NCI-H146 treated with DMSO at 0.1 percent for 48 hours (cell line): Measurements from ENCODE around the gene CNKSR3.

Experiments
- DNase-seq: peaks from one replicate; lab custom pipeline; 2025; ENCODE audit not compliant: unreplicated experiment; lab: John Stamatoyannopoulos, UW

Gene CNKSR3

DNA sequence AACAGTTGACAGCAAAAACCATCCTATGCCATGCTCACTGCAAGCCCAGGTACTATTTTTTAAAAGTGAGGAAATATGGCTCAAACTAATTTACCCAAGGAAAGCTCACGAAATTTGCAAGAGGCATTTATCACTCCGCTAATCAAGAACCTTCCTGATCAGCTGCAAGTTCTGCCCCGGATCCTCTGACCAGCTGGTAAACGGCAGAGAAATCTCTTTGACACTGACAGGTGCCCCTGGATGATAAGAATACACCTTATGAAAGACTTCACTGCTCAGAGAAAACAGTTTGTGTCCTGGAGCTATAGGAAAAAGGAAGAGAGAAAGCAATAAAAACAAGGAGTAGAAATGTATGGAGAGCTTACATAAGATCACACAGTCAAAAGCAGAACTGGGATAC is 6.4 kb downstream of the CNKSR3 start:
- DNase-seq: no peak

- DNase-seq: no peak
Measured at GRCh38 chr6:154503658-154504057, 6.8 kb downstream of the CNKSR3 start.

DNA sequence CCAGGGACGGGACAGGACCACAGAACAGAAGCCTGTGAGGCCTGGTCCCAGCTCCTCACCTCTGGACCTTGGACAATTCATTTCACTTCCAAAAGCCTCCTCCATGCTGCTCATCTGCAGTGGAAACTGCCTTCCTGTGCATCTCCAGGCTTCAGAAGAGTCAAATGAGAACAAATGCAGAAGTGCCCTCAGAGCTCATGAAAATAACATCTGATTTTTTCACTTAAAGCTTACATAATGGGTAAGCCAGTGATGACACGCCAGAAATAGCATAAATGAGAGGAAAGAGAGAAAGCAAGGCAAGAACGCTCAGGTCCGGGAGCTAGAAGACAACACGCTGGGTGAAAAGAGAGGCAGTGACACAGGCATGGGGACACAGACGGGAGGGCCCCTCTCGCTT is 7.9 kb downstream of the CNKSR3 start:
- DNase-seq: no peak

DNA sequence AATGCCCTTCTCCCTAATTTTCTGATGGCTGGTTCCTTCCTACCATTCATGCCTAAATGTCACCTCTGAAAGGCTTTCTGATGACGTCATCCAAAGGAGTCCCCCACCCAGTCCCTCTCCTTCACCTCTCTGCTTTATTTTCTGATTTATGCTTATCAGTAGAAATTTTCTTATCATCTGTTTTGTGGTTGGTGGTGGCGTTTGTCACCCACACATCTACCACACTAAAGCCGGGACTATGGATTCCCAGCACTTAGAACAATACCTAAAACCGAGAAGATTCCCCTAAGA is 9.0 kb downstream of the CNKSR3 start:
- DNase-seq: no peak

DNA sequence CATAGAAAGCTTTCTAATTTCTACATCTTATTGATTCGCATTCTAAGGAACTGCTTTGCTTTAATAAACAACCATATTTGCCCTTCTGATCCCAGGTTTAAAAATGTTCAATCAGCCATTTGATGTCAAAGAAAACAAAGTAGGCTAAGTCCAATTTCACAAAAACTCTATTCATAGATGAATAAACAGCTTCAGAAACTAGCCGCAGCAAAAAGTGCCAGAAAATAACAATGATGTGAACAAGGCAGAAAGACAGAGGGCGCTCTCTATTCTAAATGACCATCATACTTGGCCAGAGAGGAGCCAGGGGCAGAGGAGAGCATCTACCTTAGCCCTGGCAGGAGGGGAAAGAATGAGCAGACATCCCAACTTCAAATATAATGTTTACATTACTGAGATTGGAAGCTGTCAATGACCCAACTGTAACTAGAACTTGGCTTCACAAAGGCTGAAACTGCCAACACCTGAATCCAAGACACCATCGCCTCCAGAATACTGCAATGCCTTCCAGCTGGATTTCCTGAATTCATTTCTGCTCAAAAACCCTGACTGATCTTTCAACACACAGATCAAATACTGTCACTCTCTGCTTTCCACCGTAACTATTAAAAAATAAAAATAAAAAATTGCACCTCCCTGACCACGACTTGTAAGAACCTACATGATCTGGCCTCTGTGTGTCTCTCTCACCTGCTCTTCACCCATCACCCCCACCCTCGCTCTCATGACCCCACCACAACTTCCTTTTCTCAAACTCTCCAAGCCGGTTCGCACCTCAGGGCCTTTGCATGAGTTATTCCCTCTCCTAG is 9.5 kb downstream of the CNKSR3 start:
- DNase-seq: peak; percentile 20

DNA sequence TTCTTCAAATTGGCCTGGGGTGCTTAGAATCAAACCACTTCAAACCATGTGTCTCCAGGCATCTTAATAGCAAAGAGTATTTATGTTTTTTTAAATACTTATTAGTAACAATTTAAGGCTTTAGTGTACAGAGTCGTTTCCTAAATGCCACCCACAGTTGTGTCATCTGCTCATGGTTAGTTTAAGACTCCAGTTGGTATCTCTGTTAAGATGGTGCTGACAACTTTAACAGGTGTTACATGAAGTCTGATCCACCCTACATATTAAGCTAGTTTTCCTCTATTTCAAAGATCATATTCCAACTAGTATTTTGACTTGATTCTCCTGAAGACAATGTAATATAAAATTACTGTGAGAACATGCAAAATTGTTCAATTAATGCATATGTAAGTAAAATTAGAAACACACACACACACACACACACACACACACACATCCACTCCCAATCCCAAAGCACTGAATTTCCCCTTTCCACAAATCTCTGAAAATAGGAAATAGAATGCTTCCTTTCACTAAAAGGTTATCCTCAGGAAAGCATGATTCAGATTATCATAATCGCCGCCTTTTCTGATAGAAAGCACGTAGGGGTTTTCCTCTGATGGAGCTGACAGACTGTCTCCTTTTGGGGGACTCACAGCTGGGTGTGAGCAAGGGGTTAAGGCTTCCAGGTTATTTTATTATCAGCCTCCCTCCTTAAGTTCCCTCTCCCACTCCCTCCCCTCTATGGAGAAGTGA is 10.5 kb downstream of the CNKSR3 start:
- no peak for DNase-seq

- DNase-seq: no peak
Measured at GRCh38 chr6:154498340-154498934, 12.0 kb downstream of the CNKSR3 start.

GRCh38 chr6:154496793-154497517 is 13.5 kb downstream of the CNKSR3 start:
- no peak for DNase-seq

- no peak for DNase-seq
Measured at GRCh38 chr6:154496186-154496585, 14.3 kb downstream of the CNKSR3 start.

GRCh38 chr6:154494592-154495311 is 15.7 kb downstream of the CNKSR3 start:
- no peak for DNase-seq

DNA sequence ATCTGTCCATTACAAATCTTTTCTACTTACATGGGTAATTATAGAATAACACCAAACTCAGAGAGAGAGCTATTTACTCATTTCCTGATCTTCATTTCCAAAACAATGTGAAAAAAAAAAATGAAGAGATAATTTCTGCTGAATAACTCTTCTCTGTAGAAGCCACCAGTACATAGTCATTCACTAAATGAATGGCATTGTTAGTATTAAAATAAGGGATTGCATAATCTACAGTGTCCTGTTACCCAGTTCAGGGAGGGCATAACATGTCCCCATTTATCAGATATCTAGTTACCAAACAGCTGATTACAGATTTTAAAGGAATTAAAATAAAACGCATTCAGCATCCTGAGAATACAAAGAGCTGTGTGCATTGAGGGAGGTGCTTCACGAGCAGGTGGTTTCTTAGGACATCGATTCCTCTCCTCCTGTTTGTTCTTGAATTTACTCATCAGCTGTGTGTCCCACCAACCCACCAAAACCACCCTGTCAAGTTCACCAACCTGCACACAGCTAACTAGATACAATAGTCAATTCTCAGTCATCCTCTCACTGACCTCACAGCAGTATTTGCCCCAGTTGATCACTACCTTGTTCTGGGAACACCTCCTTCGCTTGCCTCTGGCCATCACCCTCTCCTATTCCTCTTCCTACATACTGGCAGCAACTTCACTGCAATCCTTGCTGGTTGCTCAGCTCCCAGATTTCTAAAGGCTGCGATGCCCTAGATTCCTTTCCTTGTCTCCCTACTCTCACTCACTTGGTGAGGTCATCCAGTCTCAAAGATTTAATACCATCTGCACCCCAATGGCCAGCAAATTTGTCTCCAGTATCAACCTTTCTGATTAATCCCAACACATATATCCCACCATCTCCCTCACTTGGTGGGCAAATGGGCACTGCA is 18.7 kb downstream of the CNKSR3 start:
- peak; percentile 39 for DNase-seq

GRCh38 chr6:154489822-154490221 is 20.7 kb downstream of the CNKSR3 start:
- no peak for DNase-seq

- DNase-seq: no peak
Measured at GRCh38 chr6:154488802-154489437, 21.6 kb downstream of the CNKSR3 start.

- no peak for DNase-seq
Measured at GRCh38 chr6:154488248-154488593, 22.3 kb downstream of the CNKSR3 start.

- peak; percentile 85 for DNase-seq
Measured at GRCh38 chr6:154487367-154488247, 22.9 kb downstream of the CNKSR3 start.

DNA sequence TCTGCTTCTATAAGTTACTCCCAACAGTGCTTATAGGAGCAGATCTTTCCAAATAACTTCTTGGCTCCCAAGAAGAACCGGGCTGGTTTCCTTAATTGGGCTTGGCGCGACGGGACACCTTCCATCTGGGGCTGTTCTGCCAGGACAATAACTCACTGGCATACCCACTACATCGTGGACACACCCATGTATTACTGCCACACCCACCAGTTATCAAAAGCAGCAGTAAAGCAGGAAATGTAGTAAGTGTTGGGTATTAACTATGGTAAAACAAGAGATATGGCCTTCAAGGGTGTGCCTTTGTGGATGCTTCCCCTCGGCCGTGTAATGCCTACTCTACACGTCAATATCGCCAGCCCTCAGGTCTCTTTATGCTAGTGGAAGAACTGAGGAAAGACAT is 24.7 kb downstream of the CNKSR3 start:
- DNase-seq: no peak

- DNase-seq: no peak
Measured at GRCh38 chr6:154484942-154485341, 25.5 kb downstream of the CNKSR3 start.

GRCh38 chr6:154482858-154483257 is 27.6 kb downstream of the CNKSR3 start:
- DNase-seq: no peak
